GM12874 (cell line): ENCODE measurements around the gene RHOV.

Experiments used
- TF ChIP-seq, protein P1 (sequence below): IDR thresholded peaks from 2 replicates; pipeline ENCODE4 v1.5.1; 2011; ENCODE audit warnings: low read depth, mild to moderate bottlenecking, control low read depth, low read length, moderate library complexity; ENCODE audit not compliant: insufficient read depth

The RHOV gene

DNA sequence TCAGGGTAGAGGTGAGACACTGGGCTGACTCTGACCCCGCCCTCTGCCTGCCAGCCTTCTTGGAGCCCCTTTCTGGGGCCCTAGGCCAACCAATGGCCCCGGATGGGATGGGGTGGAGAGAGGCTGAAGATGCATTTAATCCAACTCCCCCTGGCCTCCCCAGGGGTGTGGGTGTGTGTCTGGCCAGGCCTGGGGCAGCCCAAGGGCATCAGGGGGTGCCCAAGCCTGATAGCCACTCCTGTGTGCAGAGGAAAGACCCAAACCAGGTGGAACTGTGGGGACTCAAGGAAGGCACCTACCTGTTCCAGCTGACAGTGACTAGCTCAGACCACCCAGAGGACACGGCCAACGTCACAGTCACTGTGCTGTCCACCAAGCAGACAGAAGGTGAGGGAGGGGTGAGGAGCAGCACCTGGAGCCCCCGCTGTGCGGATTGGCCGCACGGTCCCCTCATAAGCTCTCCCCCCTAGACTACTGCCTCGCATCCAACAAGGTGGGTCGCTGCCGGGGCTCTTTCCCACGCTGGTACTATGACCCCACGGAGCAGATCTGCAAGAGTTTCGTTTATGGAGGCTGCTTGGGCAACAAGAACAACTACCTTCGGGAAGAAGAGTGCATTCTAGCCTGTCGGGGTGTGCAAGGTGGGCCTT is 20.7 kb downstream of the RHOV start:
- TF ChIP-seq, protein P1, sequence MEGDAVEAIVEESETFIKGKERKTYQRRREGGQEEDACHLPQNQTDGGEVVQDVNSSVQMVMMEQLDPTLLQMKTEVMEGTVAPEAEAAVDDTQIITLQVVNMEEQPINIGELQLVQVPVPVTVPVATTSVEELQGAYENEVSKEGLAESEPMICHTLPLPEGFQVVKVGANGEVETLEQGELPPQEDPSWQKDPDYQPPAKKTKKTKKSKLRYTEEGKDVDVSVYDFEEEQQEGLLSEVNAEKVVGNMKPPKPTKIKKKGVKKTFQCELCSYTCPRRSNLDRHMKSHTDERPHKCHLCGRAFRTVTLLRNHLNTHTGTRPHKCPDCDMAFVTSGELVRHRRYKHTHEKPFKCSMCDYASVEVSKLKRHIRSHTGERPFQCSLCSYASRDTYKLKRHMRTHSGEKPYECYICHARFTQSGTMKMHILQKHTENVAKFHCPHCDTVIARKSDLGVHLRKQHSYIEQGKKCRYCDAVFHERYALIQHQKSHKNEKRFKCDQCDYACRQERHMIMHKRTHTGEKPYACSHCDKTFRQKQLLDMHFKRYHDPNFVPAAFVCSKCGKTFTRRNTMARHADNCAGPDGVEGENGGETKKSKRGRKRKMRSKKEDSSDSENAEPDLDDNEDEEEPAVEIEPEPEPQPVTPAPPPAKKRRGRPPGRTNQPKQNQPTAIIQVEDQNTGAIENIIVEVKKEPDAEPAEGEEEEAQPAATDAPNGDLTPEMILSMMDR = no peak

DNA sequence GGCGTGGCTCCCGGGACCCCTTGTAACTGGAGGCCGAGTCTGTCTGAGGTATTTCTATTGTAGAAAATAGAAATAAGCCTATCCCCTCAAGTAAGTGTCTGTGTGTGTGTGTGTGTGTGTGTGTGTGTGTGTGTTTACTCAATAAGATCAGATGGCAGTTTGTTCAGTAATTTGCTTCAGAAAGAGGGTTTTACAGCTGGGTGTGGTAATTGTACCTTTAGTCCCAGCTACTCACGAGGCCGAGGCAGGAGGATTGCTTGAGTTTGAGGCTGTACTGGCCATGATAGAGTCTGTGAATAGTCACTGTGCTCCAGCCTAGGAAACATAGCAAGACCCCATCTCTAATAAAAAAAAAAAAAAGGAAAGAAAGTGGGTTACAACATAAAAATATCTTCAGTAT is 21.5 kb downstream of the RHOV start:
- TF ChIP-seq, protein P1 = no peak

DNA sequence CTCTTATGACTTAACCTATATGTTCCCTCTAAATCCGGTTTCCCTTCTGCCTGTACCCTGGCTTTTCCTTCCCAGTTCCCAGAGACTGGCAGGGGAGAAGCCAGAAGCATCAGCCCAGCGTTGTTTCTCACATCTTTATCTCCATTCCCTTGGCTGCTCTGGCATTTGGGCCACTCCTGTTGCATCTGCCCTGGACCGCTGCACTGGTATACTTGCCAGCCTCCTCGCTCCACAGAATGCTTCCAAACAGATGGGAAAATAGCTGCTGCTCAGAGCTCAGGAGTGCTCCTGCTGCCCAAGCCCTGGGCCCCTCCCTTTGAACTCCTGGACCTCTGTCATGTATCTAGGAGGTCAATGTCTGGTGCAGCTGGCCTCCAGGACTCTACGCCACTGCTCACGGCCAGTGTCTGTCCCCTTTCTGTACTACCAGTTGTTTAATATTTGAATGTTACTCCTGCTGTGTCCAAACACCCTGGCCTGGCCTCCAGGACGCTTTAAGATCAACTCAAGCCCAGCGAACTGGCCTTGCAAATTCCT is 23.4 kb downstream of the RHOV start:
- TF ChIP-seq, protein P1 = no peak

DNA sequence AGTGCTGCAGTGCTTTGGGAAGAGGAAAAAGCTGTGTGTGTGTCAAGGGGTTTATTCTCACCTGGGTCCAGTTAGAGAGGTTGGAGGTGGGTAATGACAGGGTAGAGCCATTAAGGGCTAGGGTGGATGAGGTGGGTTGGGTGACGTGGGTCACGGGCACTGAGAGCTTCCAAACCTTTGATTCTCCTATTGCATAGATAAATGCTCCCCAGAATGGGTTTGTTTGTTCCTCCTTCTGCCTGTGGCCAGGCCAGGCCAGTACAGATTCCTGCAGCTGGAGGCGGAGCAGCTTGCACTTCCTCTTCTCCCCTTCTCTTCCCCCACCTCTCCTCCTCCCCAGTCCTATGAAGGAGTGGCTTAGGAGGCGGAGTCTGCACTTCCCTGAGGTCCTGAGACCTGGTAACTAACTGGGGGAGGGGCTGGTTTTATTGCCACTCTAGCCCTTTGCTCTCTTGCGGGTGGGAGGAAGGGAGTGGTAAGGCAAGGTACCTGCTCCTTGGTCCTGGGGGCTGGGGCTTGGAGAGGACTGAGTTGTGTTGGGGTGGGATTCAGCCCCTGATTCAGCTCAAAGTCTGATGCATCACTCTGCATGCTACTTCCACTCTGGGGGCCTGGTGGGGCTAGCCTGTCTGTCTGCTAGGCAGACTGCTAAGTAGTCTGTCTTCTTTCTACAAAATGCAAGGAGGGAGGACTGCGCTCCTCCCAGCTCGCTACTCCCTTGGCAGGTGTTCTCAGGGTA is 26.6 kb downstream of the RHOV start:
- TF ChIP-seq, protein P1 = no peak

DNA sequence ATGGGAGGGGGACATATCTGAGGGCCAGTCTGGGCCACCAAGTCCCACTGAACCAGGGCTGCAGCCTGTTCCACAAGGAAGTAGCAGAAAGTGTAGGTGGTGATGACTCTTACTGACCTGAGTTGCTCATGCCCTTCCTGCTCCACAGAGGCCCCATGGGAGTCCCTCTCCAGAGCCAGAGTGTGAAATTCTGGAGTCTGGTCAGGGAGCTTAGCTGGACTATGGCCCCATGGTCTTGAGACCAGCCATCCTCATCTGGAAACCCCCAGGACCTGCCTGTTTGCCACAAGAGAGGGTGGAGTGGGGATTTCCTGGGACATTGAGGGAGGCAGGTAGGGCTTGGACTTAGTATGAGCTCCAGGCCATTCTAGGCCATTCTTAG is 27.2 kb downstream of the RHOV start:
- TF ChIP-seq, protein P1 = no peak

DNA sequence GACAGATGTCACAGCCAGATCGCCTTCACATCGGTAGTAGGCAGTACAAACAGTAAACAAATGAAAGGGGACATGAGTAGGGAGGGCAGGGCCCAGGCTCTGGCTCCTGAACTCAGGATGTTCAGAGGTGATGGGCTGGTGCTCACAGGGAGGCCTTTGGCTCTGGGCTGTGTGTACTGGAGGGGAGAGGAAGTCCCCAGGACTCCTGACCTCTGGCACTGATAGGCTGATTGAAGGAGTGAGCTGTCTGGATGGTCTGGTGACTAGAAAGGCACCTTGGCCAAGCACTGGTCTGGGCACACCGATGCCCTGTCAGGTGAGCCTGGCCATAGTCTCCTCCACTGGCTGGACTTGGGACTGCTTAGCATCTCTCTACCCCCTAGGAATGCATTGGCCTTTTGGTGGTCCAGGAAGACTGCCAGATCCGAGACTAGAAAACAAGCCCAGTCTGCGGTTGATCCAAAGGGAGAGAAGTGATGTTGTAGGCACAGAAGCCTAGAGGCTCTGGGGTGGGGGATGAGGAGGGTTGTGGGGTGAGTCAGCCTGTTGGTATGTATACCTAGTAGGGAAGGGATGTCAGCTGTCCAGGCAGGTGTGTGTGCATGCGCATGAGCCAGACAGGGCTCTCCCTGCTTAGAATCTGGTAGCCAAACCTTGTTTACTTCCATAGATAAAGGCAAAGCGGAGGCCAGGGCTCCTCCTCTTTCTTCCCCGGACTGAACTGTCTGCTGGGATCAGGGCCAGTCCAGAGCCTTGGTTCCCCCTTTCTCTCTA is 28.3 kb downstream of the RHOV start:
- TF ChIP-seq, protein P1 = no peak

DNA sequence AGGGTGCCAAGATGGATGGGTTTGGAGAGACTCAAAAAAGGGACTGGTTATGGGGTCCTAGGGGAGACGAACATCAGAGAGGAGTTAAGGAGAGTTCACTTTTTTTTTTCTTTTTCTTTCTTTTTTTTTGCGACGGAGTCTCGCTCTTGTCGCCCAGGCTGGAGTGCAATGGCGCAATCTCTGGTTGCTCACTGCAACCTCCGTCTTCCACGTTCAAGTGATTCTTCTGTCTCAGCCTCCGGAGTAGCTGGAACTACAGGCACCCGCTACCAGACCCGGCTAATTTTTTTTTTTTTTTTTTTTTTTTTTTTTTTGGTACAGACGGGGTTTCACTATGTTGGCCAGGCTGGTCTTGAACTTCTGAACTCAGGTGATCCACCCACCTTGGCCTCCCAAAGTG is 29.0 kb downstream of the RHOV start:
- TF ChIP-seq, protein P1 = no peak
